T-cell (primary cell): Measurements from ENCODE around the gene THBS1. TPM values are rescaled to one million over a fixed set of nuclear protein-coding genes. Genes with fewer than 3 reads are reported as not detected.

ENCODE experiments used
- ATAC-seq, 4 experiments: fragments of 200-7000 bp in 3 of 4; fragments of 150-1000 bp in 1 of 4; cut with Tn5 transposase; replicated peaks in 1 of 4; 1 replicate in 3 of 4; 2 replicates in 1 of 4; pipeline ENCODE4 v1.10.0; 2021; ENCODE audit warnings: moderate library complexity in 3 of 4, mild to moderate bottlenecking in 2 of 4, moderate number of reproducible peaks in 1 of 4
- CTCF ChIA-PET, 2 donors: fragments of 300-600 bp; sonication (Branson Sonifier 250); formaldehyde crosslinking; loops; one replicate each; lab custom pipeline; 2022; ENCODE audit warnings: antibody characterized with exemption in 2 of 2; lab: Charles Lee
- POLR2A ChIA-PET, 2 donors: fragments of 300-600 bp; sonication (Branson Sonifier 250); formaldehyde crosslinking; loops; one replicate each; lab custom pipeline; 2022; ENCODE audit warnings: antibody characterized with exemption in 2 of 2; lab: Charles Lee
- DNase-seq, 35 experiments: peaks; one replicate each; pipeline versions ENCODE4 v3.0.0 to v3.0.0-alpha.2; 2013 to 2023
- H3K27ac ChIP-seq: one replicate; pipeline ENCODE4 v1.5.1; 2013; ENCODE audit warnings: low read length
- H3K27me3 ChIP-seq, 2 experiments: replicated peaks in 1 of 2; 1 replicate in 1 of 2; 2 replicates in 1 of 2; pipeline versions ENCODE4 v1.6.1 to v1.7.0; 2013; ENCODE audit warnings: low read length in 1 of 2, mixed read lengths in 1 of 2; ENCODE audit not compliant: control insufficient read depth in 2 of 2, insufficient read depth in 2 of 2; ENCODE audit errors: extremely low read depth in 1 of 2
- H3K36me3 ChIP-seq, 2 donors: 1 replicate in 1 of 2; 2 replicates in 1 of 2; pipeline versions ENCODE4 v1.6.1 to v1.7.0; 2013; ENCODE audit warnings: low read length in 1 of 2; ENCODE audit not compliant: control insufficient read depth in 2 of 2, insufficient read depth in 1 of 2; ENCODE audit errors: extremely low read depth in 1 of 2
- H3K4me1 ChIP-seq, 2 experiments: 1 replicate in 1 of 2; 2 replicates in 1 of 2; pipeline versions ENCODE4 v1.6.1 to v1.7.0; 2013; ENCODE audit warnings: low read length in 2 of 2, mixed read lengths in 1 of 2; ENCODE audit not compliant: insufficient read depth in 2 of 2, control insufficient read depth in 1 of 2; ENCODE audit errors: extremely low read depth in 1 of 2
- H3K4me3 ChIP-seq, 2 donors: 1 replicate in 1 of 2; 2 replicates in 1 of 2; pipeline versions ENCODE4 v1.5.1 to v1.7.0; 2013; ENCODE audit warnings: mild to moderate bottlenecking in 2 of 2, low read length in 1 of 2, moderate library complexity in 1 of 2; ENCODE audit not compliant: control insufficient read depth in 1 of 2; ENCODE audit errors: extremely low read depth in 1 of 2
- H3K9me3 ChIP-seq: 2 replicates; pipeline ENCODE4 v1.7.0; 2013
- H3K27ac Mint-ChIP-seq, 2 donors: one replicate each; pipeline ENCODE4 v1.8.0; 2020 to 2021; ENCODE audit warnings: mild to moderate bottlenecking in 2 of 2, mixed read lengths in 2 of 2
- H3K27me3 Mint-ChIP-seq, 2 donors: one replicate each; pipeline ENCODE4 v1.8.0; 2021 to 2022; ENCODE audit warnings: mixed read lengths in 2 of 2
- H3K36me3 Mint-ChIP-seq: one replicate; pipeline ENCODE4 v1.8.0; 2021; ENCODE audit warnings: mixed read lengths
- H3K4me1 Mint-ChIP-seq, 3 donors: one replicate each; pipeline ENCODE4 v1.8.0; 2020 to 2022; ENCODE audit warnings: mixed read lengths in 3 of 3, mild to moderate bottlenecking in 1 of 3
- H3K4me3 Mint-ChIP-seq, 3 donors: one replicate each; pipeline ENCODE4 v1.8.0; 2020 to 2022; ENCODE audit warnings: mild to moderate bottlenecking in 3 of 3, mixed read lengths in 3 of 3, moderate library complexity in 3 of 3
- H3K9me3 Mint-ChIP-seq, 3 donors: one replicate each; pipeline ENCODE4 v1.8.0; 2020 to 2022; ENCODE audit warnings: mixed read lengths in 3 of 3
- WGBS: methylation state at CpG from one replicate; pipeline ENCODE4 v1.1.5; 2013; ENCODE audit warnings: missing lambda C conversion rate; ENCODE audit not compliant: insufficient coverage; 5-methylcytosine and 5-hydroxymethylcytosine counted together
- total RNA-seq, 35 experiments: library from RNA in 6 of 35; stranded (reverse) in 6 of 35; fragments of 120-200 nt in 1 of 35; gene quantifications; one replicate each; pipeline versions ENCODE4 v1.2.1 to v1.2.4 and lab custom pipeline; 2013 to 2026

Gene THBS1
- total RNA-seq, 5 donors from 2014 or later (not counting 1 experiment from before 2014, with no cell fraction given), result 1.3 to 8.6 (median 7.6) TPM

DNA sequence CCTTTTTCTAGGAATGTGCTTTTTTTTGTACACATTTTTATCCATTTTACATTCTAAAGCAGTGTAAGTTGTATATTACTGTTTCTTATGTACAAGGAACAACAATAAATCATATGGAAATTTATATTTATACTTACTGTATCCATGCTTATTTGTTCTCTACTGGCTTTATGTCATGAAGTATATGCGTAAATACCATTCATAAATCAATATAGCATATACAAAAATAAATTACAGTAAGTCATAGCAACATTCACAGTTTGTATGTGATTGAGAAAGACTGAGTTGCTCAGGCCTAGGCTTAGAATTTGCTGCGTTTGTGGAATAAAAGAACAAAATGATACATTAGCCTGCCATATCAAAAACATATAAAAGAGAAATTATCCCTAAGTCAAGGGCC, 16.5 kb downstream of the THBS1 start:
- Histone ChIP-seq H3K4me3 (no peak overlapping the region), H3K9me3 (no peaks in the 10 kb centered on the region), H3K4me1 (no peaks in the 10 kb centered on the region), H3K36me3 (no peaks in the 10 kb centered on the region), H3K27me3 (no peaks in the 10 kb centered on the region), H3K27ac (no peak overlapping the region)
- peaks cover 0 to 7% (median 6%) of the 10 kb centered on the region in 3 donors for H3K4me1 Mint-ChIP-seq
- no peak overlapping the region for H3K27ac Mint-ChIP-seq
- peaks cover 16% of the 10 kb centered on the region for H3K36me3 Mint-ChIP-seq
- ChIA-PET CTCF (interaction anchor here in 1 of 2 donors (0.6 kb wide), 1 partner anchor 39 kb away, joined by 3 read pairs; no protein-coding TSS in a partner anchor), POLR2A (no interaction called here)
- H3K9me3 Mint-ChIP-seq, result no peaks in the 10 kb centered on the region
- H3K27me3 Mint-ChIP-seq, result peaks cover 0 to 7% of the 10 kb centered on the region in 2 donors
- DNase-seq (no peak), ATAC-seq (no peak)
- no CpG with 5 or more reads among the region's 2 CpGs for WGBS
- no peak overlapping the region for H3K4me3 Mint-ChIP-seq

DNA sequence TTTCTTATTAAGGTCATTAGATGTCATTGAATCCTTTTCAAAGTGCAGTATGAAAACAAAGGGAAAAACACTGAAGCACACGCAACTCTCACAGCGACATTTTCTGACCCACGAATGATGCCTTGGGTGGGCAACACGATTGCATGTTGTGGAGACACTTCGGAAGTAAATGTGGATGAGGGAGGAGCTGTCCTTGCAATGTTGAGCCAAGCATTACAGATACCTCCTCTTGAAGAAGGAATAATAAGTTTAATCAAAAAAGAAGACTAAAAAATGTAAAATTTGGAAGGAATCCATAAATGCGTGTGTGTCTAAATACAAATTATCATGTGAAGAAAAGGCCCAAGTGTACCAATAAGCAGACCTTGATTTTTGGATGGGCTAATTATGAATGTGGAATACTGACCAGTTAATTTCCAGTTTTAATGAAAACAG, 16.9 kb downstream of the THBS1 start:
- WGBS, result 100% methylated on average over 2 of the region's 6 CpGs
- Mint-ChIP-seq H3K4me1 (peaks cover 0 to 7% (median 6%) of the 10 kb centered on the region in 3 donors), H3K36me3 (peaks cover 14% of the 10 kb centered on the region), H3K27me3 (peaks cover 0 to 3% of the 10 kb centered on the region in 2 donors), H3K27ac (no peak overlapping the region), H3K4me3 (no peak overlapping the region), H3K9me3 (no peaks in the 10 kb centered on the region)
- ChIA-PET POLR2A (no interaction called here), CTCF (interaction anchor here in 1 of 2 donors (0.6 kb wide), 1 partner anchor 39 kb away, joined by 3 read pairs; no protein-coding TSS in a partner anchor)
- Histone ChIP-seq H3K4me1 (no peaks in the 10 kb centered on the region), H3K4me3 (no peak overlapping the region), H3K9me3 (no peaks in the 10 kb centered on the region), H3K27me3 (no peaks in the 10 kb centered on the region), H3K36me3 (no peaks in the 10 kb centered on the region), H3K27ac (no peak overlapping the region)
- DNase-seq (no peak), ATAC-seq (no peak)

DNA sequence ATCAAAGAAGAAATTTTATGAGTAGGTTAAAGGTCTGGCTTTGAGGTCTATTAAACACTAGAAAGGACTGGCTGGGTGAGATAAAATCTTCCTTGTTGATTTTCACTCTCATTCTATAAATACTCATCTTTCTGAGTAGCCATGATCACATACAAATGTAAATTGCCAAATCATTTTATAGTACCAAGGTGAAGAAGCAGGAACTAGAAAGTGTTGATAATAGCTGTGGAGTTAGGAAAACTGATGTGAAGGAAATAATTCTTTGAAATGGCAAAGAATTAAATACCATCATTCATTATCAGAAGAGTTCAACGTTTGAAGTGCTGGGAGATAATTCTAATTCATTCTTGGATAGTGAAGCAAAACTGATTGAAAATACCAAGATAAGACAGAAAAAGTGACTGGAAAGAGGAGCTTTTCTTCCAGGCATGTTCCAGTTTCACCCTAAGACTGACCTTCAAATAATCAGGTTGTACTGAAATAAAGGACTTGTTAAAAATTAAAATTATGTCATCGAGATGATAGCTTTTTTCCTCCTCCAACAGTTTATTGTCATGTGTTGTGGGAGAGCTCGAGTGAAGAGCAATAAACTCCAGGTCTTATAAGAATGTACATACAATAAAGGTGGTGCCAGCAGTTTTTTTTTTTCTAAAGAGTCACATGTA, 17.4 kb downstream of the THBS1 start:
- H3K4me3 Mint-ChIP-seq, result no peak overlapping the region
- Histone ChIP-seq H3K36me3 (no peaks in the 10 kb centered on the region), H3K4me3 (no peak overlapping the region), H3K9me3 (no peaks in the 10 kb centered on the region), H3K4me1 (no peaks in the 10 kb centered on the region), H3K27me3 (no peaks in the 10 kb centered on the region), H3K27ac (no peak overlapping the region)
- POLR2A ChIA-PET, result no interaction called here
- H3K27ac Mint-ChIP-seq, result no peak overlapping the region
- CTCF ChIA-PET, result no interaction called here
- WGBS, result no CpG with 5 or more reads among the region's 3 CpGs
- peaks cover 0 to 7% (median 6%) of the 10 kb centered on the region in 3 donors for H3K4me1 Mint-ChIP-seq
- H3K36me3 Mint-ChIP-seq, result peaks cover 10% of the 10 kb centered on the region
- DNase-seq (no peak), ATAC-seq (no peak)
- no peaks in the 10 kb centered on the region for H3K9me3 Mint-ChIP-seq
- peaks cover 0 to 3% of the 10 kb centered on the region in 2 donors for H3K27me3 Mint-ChIP-seq

DNA sequence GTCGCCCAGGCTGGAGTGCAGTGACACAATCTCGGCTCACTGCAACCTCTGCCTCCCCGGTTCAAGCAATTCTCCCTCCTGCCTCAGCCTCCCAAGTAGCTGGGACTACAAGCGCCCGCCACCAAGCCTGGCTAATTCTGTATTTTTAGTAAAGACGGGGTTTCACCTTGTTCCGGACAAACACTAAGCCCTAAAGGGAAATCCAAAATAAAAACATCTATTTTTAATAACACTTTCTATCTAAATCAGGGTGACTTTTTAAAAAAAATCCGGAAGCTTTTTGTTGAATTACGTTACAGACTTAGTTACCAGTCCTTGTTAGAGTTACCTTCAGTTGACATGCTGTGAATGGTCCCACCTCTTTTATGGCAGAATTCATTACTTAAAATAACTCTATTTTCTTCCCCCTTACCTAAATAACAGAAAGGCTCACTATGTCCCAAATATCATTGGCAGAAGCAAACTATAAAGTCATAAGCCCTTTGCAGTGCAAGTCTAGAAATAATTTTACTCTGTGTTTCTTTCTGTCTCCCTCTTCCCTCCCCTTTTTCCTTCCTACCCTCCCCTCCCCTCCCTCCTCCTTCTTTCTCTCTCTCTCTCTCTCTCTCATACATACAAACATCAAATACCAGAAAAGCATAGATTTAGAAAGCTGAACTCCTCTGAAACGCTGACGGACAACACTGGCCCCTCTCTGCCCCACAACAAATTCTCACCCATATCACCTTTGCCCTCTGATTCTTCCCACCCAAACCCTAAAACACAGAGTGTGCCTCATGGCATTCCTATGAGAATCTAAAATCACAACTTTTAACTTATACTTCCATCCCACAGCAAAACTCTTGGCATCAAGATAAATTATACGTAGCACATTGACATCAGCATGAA, 18.3 kb downstream of the THBS1 start:
- DNase-seq, result no peak
- no peaks in the 10 kb centered on the region for H3K27me3 ChIP-seq
- Mint-ChIP-seq H3K9me3 (no peaks in the 10 kb centered on the region), H3K27me3 (no peaks in the 10 kb centered on the region), H3K4me3 (no peak overlapping the region), H3K4me1 (peaks cover 0 to 2% (median 1%) of the 10 kb centered on the region in 3 donors), H3K36me3 (peaks cover 7% of the 10 kb centered on the region), H3K27ac (no peak overlapping the region)
- ATAC-seq, result no peak
- WGBS, result 98% methylated on average over 5 of the region's 12 CpGs
- H3K4me1 ChIP-seq, result no peaks in the 10 kb centered on the region
- POLR2A ChIA-PET, result no interaction called here
- no peaks in the 10 kb centered on the region for H3K36me3 ChIP-seq
- H3K9me3 ChIP-seq, result no peaks in the 10 kb centered on the region
- CTCF ChIA-PET, result no interaction called here
- H3K4me3 ChIP-seq, result no peak overlapping the region
- no peak overlapping the region for H3K27ac ChIP-seq

DNA sequence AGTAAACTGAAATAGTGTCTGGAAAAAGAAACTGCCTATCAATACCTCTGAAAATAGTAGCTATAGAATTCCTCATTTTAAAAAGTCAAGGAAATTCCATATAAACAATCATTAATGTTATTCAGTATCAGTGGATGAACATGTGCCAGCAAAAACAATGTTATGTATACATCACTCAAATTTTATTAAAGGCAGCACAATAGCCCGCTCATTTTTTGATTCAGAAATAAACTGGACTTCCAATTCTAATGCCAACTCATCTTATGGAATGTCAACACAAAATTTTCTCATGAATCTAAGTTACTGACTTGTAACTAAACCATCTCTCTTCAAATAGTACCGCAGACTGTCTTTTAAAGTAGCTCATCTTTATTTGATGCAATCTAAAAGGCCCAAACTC, 19.0 kb downstream of the THBS1 start:
- H3K27ac Mint-ChIP-seq, result no peak overlapping the region
- no peak overlapping the region for H3K4me3 Mint-ChIP-seq

DNA sequence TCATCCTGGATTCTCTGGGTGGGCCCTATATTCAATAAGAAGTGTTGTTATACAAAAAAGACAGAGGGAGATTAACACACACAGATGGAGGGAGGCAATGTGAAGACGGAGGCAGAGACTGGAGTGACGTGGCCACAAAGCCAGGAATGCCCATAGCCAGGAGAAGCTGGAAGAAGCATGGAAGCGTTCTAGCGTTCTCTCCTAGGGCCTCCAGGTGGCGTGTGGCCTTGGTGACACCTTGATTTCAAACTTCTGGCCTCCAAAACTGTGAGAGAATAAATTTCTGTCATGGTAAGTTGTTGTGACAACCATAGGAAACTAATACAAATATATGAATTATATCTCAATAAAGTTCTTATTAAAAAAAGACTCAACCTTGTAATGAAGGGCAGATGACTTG, 21.3 kb downstream of the THBS1 start:
- Mint-ChIP-seq H3K27ac (no peak overlapping the region), H3K9me3 (no peaks in the 10 kb centered on the region), H3K4me1 (no peaks in the 10 kb centered on the region), H3K36me3 (no peaks in the 10 kb centered on the region), H3K27me3 (peaks cover 1% of the 10 kb centered on the region in 2 donors), H3K4me3 (no peak overlapping the region)
- Histone ChIP-seq H3K4me1 (no peaks in the 10 kb centered on the region), H3K27ac (no peak overlapping the region), H3K9me3 (no peaks in the 10 kb centered on the region), H3K36me3 (no peaks in the 10 kb centered on the region), H3K4me3 (no peak overlapping the region), H3K27me3 (no peaks in the 10 kb centered on the region)
- no peak for DNase-seq
- 100% methylated on average over 2 of the region's 5 CpGs for WGBS
- POLR2A ChIA-PET, result no interaction called here
- no peak for ATAC-seq
- CTCF ChIA-PET, result interaction anchor here in 1 of 2 donors (1.1 kb wide), 1 partner anchor 8 kb away, joined by 4 read pairs; no protein-coding TSS in a partner anchor

More for the DNA sequence above, 19.0 kb downstream of the THBS1 start:
- Mint-ChIP-seq H3K9me3 (no peaks in the 10 kb centered on the region), H3K4me1 (no peaks in the 10 kb centered on the region), H3K27me3 (no peaks in the 10 kb centered on the region), H3K36me3 (peaks cover 7% of the 10 kb centered on the region)
- no peak for ATAC-seq
- Histone ChIP-seq H3K27me3 (no peaks in the 10 kb centered on the region), H3K36me3 (no peaks in the 10 kb centered on the region), H3K9me3 (no peaks in the 10 kb centered on the region), H3K4me3 (no peak overlapping the region), H3K27ac (no peak overlapping the region), H3K4me1 (no peaks in the 10 kb centered on the region)
- ChIA-PET CTCF (no interaction called here), POLR2A (no interaction called here)
- 90% methylated on average over 1 of the region's 2 CpGs for WGBS
- DNase-seq, result no peak
